NT2/D1 (cell line): ENCODE data around the gene TBXAS1.

ENCODE experiments used
- SUZ12 ChIP-seq: IDR thresholded peaks from 2 replicates; pipeline ENCODE4 v1.6.1; 2011; ENCODE audit not compliant: insufficient read length, insufficient read depth; ENCODE audit errors: extremely low read depth
- YY1 ChIP-seq: IDR thresholded peaks from 2 replicates; pipeline ENCODE4 v1.6.1; 2011; ENCODE audit not compliant: insufficient read length, insufficient read depth

DNA sequence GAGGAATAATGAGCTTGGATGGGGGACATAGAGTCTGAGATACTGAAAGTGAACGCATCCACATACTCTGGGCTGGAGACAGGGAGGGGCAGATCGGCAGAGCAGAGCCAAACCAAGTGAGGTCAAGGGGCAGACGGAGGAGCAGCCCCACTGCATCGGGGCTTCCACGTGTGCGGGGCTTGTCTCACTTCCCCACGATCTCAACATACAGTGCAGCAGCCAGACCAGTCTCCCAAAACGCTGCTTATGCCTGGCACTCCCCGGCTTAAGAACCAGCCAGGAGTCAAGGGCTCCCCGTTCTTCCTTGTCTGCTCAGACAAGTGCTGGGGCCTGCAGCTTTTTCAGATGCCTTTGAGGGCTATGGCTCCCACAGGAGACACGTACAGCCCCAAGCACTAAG is 190.1 kb downstream of the TBXAS1 start:
- TF ChIP-seq YY1, result no peak
- TF ChIP-seq SUZ12, result no peak
